ENCODE measurements around the gene FARP2. TPM values are rescaled to one million over a fixed set of nuclear protein-coding genes. Genes with fewer than 3 reads are reported as not detected.

Gene FARP2
- total RNA-seq, 6 experiments from 2014 or later = 13.3 to 41.3 (median 28.7) TPM

DNA sequence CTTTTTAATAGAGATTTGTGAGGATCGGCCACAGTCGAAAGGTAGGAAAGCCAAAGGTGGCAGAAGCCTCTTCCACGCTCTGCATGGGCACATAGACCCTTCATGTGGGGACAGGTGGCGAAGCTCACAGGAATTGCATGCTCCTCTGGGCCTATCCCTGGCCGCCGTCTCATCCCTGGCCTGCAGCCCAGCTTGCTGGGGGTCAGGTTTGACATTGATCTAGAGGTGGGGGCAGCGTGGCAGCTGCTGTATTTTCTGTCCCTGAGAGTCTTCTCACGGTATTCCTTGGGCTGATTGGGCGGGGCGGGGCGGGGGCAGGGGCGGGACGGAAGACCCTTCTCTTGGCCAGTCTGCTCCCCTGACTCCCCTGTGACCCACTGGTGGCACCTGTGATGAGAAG, 103.4 kb downstream of the FARP2 start:
- H3K27ac ChIP-seq = no peak overlapping the region
- TF ChIP-seq, protein P1, sequence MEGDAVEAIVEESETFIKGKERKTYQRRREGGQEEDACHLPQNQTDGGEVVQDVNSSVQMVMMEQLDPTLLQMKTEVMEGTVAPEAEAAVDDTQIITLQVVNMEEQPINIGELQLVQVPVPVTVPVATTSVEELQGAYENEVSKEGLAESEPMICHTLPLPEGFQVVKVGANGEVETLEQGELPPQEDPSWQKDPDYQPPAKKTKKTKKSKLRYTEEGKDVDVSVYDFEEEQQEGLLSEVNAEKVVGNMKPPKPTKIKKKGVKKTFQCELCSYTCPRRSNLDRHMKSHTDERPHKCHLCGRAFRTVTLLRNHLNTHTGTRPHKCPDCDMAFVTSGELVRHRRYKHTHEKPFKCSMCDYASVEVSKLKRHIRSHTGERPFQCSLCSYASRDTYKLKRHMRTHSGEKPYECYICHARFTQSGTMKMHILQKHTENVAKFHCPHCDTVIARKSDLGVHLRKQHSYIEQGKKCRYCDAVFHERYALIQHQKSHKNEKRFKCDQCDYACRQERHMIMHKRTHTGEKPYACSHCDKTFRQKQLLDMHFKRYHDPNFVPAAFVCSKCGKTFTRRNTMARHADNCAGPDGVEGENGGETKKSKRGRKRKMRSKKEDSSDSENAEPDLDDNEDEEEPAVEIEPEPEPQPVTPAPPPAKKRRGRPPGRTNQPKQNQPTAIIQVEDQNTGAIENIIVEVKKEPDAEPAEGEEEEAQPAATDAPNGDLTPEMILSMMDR (IDR thresholded peaks at IDR 0.05) = no peak
- no peak for TF ChIP-seq POLR2A (IDR thresholded peaks at IDR 0.05)
- intact Hi-C loops (cut with DNase I) = no loop called here
- H3K4me1 ChIP-seq = peaks cover 0 to 5% (median 0%) of the 10 kb centered on the region in 4 donors
- no peak overlapping the region for H3K4me3 ChIP-seq
- ATAC-seq (no peak), DNase-seq (no peak)
- H3K27me3 ChIP-seq = no peaks in the 10 kb centered on the region
- WGBS (ENCODE audit: insufficient coverage, low coverage, low lambda C conversion rate, missing lambda C conversion rate) = no CpG with 5 or more reads among the region's 13 CpGs
- peaks cover 0 to 5% (median 1%) of the 10 kb centered on the region in 4 donors for H3K36me3 ChIP-seq
- H3K9me3 ChIP-seq = no peaks in the 10 kb centered on the region

DNA sequence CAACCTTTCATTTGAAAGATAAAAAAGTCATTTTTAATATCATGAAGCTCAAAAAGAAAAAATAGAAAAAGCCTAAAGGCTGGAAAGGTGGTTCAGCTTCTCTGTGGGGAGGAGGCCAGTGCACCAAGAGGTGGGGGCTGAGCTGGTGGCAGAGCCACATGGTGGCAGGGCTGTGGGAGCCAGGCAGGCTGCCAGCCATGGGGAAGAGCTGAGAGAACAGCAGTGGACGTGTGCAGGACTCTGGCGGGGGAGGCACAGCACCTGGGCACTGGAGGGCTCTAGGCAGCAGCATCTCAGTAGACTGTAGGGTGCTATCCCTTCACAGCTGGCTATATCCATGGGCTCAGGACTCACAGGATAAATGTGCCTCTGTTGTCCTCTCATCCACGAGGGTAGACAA, 104.5 kb downstream of the FARP2 start:
- peak in 1 of 4 donors; percentile 18 for ATAC-seq
- peaks cover 0 to 5% (median 2%) of the 10 kb centered on the region in 4 donors for H3K36me3 ChIP-seq

DNA sequence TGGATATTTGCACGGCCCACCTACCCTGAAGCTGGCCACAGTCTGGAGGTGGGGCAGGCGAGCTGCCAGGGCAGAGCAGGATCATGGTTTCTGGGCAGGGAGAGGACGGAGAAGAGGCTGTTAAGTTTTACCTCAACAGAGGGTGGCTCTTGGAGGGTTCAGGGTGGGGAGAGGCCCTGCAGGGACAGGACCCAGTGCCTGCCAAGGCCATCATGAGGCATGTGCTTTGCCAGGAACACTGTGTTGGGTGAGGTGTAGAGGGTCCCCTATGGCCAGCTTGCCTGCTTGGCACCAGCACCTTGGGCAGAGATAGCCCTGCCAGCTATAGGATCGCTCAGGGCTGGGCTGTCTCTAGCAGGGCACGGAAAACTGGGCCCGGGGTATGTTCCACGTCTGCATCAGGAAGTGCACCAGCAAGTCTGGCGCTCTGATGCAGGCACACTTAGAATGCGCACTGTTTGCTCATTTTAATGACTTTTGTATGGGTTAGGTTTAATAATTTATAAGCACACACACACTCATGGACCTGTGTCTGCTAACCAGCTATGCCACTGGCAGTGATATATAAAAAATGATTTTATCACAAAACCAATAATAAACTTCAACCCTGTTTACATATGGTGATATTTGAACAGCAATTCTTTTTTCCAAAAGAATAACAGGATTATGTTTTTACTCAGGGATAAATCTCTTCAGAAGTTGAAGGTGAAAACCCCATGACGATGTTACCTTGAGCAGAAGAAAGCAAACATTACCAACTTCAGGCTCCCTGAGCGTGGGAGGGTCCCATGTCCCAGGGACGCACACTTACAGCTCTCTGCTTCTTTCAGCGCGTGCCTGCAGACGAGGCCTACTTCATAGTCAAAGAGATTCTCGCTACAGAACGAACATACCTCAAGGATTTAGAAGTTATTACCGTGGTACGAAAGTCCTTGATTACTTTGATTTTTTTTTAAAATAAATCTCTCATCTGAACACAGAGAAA, 105.9 kb downstream of the FARP2 start:
- no peaks in the 10 kb centered on the region for H3K27me3 ChIP-seq
- intact Hi-C loops (cut with DNase I) = no loop called here
- no peak overlapping the region for H3K27ac ChIP-seq
- DNase-seq = no peak
- H3K4me1 ChIP-seq = no peaks in the 10 kb centered on the region
- H3K9me3 ChIP-seq = no peaks in the 10 kb centered on the region
- no peak for TF ChIP-seq POLR2A (IDR thresholded peaks at IDR 0.05)
- TF ChIP-seq, protein P1 (IDR thresholded peaks at IDR 0.05) = no peak
- H3K36me3 ChIP-seq = peaks cover 0 to 5% (median 2%) of the 10 kb centered on the region in 4 donors
- H3K4me3 ChIP-seq = no peak overlapping the region
- 81% methylated on average over 13 of the region's 19 CpGs for WGBS (ENCODE audit: insufficient coverage, low coverage, low lambda C conversion rate, missing lambda C conversion rate)
- ATAC-seq = peak in 2 of 4 donors; percentile 20 to 28

More for the DNA sequence above, 104.5 kb downstream of the FARP2 start:
- Histone ChIP-seq H3K27ac (no peak overlapping the region), H3K4me3 (no peak overlapping the region), H3K4me1 (no peaks in the 10 kb centered on the region), H3K9me3 (no peaks in the 10 kb centered on the region), H3K27me3 (no peaks in the 10 kb centered on the region)
- intact Hi-C loops (cut with DNase I) = no loop called here
- DNase-seq = no peak
- 94% methylated on average over 2 of the region's 3 CpGs for WGBS (ENCODE audit: insufficient coverage, low coverage, low lambda C conversion rate, missing lambda C conversion rate)
- TF ChIP-seq POLR2A (IDR thresholded peaks at IDR 0.05) = no peak
- TF ChIP-seq, protein P1 (IDR thresholded peaks at IDR 0.05) = no peak

DNA sequence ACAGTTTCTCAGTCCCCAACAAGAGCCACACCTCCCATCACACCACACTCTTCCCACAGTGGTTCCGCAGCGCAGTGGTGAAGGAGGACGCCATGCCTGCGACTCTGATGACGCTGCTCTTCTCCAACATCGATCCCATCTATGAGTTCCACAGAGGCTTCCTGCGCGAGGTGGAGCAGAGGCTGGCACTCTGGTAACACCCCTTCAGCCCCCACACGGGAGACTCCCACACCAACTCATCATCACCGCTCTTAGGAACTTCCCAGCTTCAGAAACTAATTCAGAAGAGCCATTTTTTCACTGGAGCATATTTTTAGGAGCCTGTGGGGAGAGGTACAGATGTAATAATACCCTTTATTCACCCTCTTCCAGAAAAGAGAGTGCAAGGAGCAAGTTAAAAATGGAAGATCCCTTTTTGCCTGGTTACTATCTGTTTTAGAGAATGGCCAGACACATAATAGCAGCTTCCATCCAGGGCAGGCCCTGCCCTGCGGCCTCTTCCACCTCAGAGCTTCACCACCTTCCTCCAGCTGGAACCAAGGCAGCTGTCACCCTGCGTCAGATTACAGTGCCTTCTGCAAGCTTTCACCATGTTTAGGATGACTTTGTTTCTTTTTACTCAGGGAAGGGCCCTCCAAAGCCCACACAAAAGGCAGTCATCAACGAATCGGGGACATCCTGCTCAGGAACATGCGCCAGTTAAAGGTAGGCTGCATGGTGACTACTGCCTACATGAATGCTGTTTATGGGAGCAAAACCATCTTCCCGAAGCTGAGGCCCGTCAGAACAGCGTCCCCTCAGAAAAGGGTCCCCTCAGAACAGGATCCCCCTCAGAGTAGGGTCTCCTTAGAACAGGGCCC, 107.4 kb downstream of the FARP2 start:
- H3K4me3 ChIP-seq = no peak overlapping the region
- TF ChIP-seq, protein P1 (IDR thresholded peaks at IDR 0.05) = no peak
- no peak for TF ChIP-seq POLR2A (IDR thresholded peaks at IDR 0.05)
- no peaks in the 10 kb centered on the region for H3K4me1 ChIP-seq
- H3K27ac ChIP-seq = no peak overlapping the region
- H3K9me3 ChIP-seq = no peaks in the 10 kb centered on the region
- intact Hi-C loops (cut with DNase I) = loop anchor here in 1 of 2 donors (2.0 kb wide), 1 partner anchor 13 kb away; no protein-coding TSS in a partner anchor
- H3K27me3 ChIP-seq = no peaks in the 10 kb centered on the region
- WGBS (ENCODE audit: insufficient coverage, low coverage, low lambda C conversion rate, missing lambda C conversion rate) = 96% methylated on average over 10 of the region's 18 CpGs
- H3K36me3 ChIP-seq = peaks cover 0 to 5% (median 2%) of the 10 kb centered on the region in 4 donors
- ATAC-seq (no peak), DNase-seq (no peak)

Measured in right lobe of liver (tissue), 6 donors.